SU-DHL-6 (cell line): ENCODE measurements around the gene NET1.

ENCODE experiments used
- EZH2phosphoT487 ChIP-seq: fragments of 200-600 bp; sonication (generic), shearing (Covaris generic); conservative IDR thresholded peaks from 2 replicates; pipeline ENCODE4 v1.6.1; 2018; ENCODE audit warnings: mild to moderate bottlenecking, antibody characterized with exemption, low read length, moderate library complexity, mixed read lengths
- TF ChIP-seq, protein P1 (sequence below): fragments of 200-600 bp; sonication (generic); IDR thresholded peaks from one replicate; pipeline ENCODE4 v1.5.1; 2017; ENCODE audit warnings: antibody characterized with exemption, mild to moderate bottlenecking, low read length, moderate library complexity; ENCODE audit not compliant: insufficient read depth, poor library complexity, severe bottlenecking

DNA sequence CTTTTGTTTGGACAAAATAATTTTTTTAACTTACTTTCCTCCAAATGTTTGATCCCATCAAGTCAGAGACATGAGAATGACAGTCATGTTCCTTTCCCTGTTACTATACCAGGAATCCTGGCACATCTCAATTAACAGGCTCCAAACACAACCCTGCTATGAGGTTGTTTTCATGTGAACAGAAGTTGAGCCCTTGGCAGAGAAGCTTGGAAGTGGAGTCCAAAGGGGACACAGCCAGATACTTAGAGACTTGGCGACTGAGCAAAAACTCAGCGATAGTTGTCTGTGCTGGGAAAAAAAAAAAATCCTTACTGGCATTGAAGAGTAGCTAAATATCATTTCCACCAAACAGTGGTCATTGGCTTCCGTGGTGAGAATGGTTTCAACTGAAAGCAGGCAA, 20.6 kb upstream of the NET1 start:
- TF ChIP-seq, protein P1, sequence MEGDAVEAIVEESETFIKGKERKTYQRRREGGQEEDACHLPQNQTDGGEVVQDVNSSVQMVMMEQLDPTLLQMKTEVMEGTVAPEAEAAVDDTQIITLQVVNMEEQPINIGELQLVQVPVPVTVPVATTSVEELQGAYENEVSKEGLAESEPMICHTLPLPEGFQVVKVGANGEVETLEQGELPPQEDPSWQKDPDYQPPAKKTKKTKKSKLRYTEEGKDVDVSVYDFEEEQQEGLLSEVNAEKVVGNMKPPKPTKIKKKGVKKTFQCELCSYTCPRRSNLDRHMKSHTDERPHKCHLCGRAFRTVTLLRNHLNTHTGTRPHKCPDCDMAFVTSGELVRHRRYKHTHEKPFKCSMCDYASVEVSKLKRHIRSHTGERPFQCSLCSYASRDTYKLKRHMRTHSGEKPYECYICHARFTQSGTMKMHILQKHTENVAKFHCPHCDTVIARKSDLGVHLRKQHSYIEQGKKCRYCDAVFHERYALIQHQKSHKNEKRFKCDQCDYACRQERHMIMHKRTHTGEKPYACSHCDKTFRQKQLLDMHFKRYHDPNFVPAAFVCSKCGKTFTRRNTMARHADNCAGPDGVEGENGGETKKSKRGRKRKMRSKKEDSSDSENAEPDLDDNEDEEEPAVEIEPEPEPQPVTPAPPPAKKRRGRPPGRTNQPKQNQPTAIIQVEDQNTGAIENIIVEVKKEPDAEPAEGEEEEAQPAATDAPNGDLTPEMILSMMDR = no peak
- no peak for TF ChIP-seq EZH2phosphoT487
